Neural progenitor cell (in vitro differentiated cells): ENCODE data around the gene S100A9. TPM values are rescaled to one million over a fixed set of nuclear protein-coding genes. Genes with fewer than 3 reads are reported as not detected.
A peak's percentile ranks its signal among the peaks of the same experiment; 100 is the strongest.

Experiments
- DNase-seq: peaks from one replicate; pipeline ENCODE4 v3.0.0-alpha.2; 2016; ENCODE audit warnings: low spot score
- H2AFZ ChIP-seq: fragments of 200-600 bp; sonication (generic); replicated peaks from 2 replicates; pipeline ENCODE4 v1.6.1; 2016; ENCODE audit warnings: antibody characterized with exemption
- H3F3A ChIP-seq: fragments of 200-600 bp; sonication (generic); 2 replicates; pipeline ENCODE4 v1.6.1; 2016; ENCODE audit warnings: antibody characterized with exemption, low read depth
- H3K27ac ChIP-seq: fragments of 200-600 bp; sonication (generic); 2 replicates; pipeline ENCODE4 v1.5.1; 2016; ENCODE audit warnings: mild to moderate bottlenecking
- H3K27me3 ChIP-seq: fragments of 200-600 bp; sonication (generic); 2 replicates; pipeline ENCODE4 v1.6.1; 2016; ENCODE audit warnings: mild to moderate bottlenecking, moderate library complexity
- H3K36me3 ChIP-seq: fragments of 200-600 bp; sonication (generic); 2 replicates; pipeline ENCODE4 v1.5.1; 2016
- H3K4me1 ChIP-seq: fragments of 200-600 bp; sonication (generic); 2 replicates; pipeline ENCODE4 v1.6.1; 2016; ENCODE audit warnings: mixed run types
- H3K4me2 ChIP-seq: fragments of 200-600 bp; sonication (generic); 2 replicates; pipeline ENCODE4 v1.6.1; 2016
- H3K4me3 ChIP-seq: fragments of 200-600 bp; sonication (generic); 2 replicates; pipeline ENCODE4 v1.5.1; 2016
- H3K79me2 ChIP-seq: fragments of 200-600 bp; sonication (generic); 2 replicates; pipeline ENCODE4 v1.6.1; 2016; ENCODE audit warnings: low read depth
- H3K9ac ChIP-seq: fragments of 200-600 bp; sonication (generic); 2 replicates; pipeline ENCODE4 v1.6.1; 2016
- H3K9me3 ChIP-seq: fragments of 200-600 bp; sonication (generic); 2 replicates; pipeline ENCODE4 v1.5.1; 2016; ENCODE audit warnings: low read depth
- H4K20me1 ChIP-seq: fragments of 200-600 bp; sonication (generic); 2 replicates; pipeline ENCODE4 v1.6.1; 2016; ENCODE audit warnings: low read depth
- H3K27ac Mint-ChIP-seq: 3 replicates; pipeline ENCODE4 v1.8.0; 2021; ENCODE audit warnings: mixed read lengths
- H3K27me3 Mint-ChIP-seq: 2 replicates; pipeline ENCODE4 v1.8.0; 2022; ENCODE audit warnings: low read depth, mild to moderate bottlenecking, inconsistent platforms, moderate library complexity, mixed read lengths; ENCODE audit not compliant: insufficient read depth
- H3K36me3 Mint-ChIP-seq: 3 replicates; pipeline ENCODE4 v1.8.0; 2021; ENCODE audit warnings: mixed read lengths
- H3K4me1 Mint-ChIP-seq: 3 replicates; pipeline ENCODE4 v1.8.0; 2021; ENCODE audit warnings: mixed read lengths
- H3K4me3 Mint-ChIP-seq: 3 replicates; pipeline ENCODE4 v1.8.0; 2021; ENCODE audit warnings: mild to moderate bottlenecking, moderate library complexity, mixed read lengths
- H3K9me3 Mint-ChIP-seq: 3 replicates; pipeline ENCODE4 v1.8.0; 2020; ENCODE audit warnings: mixed read lengths
- EZH2 ChIP-seq: fragments of 200-600 bp; sonication (generic); IDR thresholded peaks from 2 replicates; pipeline ENCODE4 v1.6.1; 2017; ENCODE audit warnings: antibody characterized with exemption, mild to moderate bottlenecking, moderate library complexity
- EZH2phosphoT487 ChIP-seq: fragments of 200-600 bp; sonication (generic); IDR thresholded peaks from 2 replicates; pipeline ENCODE4 v1.6.1; 2017; ENCODE audit warnings: antibody characterized with exemption
- total RNA-seq: library from RNA; depleted of rRNA; stranded (reverse); fragments of >200 nt; gene quantifications from 2 replicates; pipeline ENCODE4 v1.2.3, GENCODE V29; 2015; ENCODE audit warnings: low replicate concordance
- TF ChIP-seq, protein P1 (sequence below): fragments of 200-600 bp; sonication (generic); IDR thresholded peaks from 2 replicates; pipeline ENCODE4 v1.5.1; 2017; ENCODE audit warnings: antibody characterized with exemption, mild to moderate bottlenecking

S100A9 gene
- total RNA-seq, 1 donor from 2014 or later = not detected

DNA sequence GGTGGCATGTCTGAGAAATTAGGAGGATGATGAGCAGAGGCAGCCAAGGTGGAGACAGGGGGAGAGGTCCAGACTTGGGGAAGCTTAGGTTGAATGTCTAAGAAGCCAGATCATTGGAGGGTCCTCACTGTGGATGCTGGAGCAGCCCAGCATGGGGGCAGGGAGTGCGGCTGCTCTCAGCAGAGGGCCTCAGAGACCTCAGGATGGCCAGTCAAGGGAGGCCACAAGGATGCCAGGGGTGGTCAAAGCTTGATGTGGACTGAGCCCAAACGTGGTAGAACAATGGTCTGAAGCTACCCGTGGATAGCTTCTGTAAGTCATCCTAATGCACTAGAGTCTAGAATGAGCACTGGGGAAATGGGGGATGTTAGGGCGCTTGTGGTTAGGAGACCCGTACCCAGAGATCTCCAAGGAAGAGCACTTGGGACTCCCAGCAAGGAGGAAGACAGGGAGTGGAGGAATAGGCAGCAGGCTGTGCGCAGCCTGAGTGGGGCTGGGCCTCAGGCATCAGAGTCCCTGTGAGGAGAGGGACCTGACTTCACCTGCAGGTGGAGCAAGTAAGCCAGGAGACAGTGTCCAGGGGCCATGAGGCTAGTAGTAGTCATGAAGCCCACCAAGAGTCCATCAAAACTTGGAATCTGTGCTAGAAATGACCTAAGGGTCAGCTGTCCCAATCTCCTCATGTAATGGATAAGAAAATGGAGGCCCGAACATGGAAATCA lies 4.3 kb upstream of the S100A9 start:
- Histone ChIP-seq H3K9me3 (no peaks in the 10 kb centered on the region), H3K9ac (no peak overlapping the region), H3K36me3 (no peaks in the 10 kb centered on the region), H3K27ac (no peak overlapping the region), H3K79me2 (no peaks in the 10 kb centered on the region), H4K20me1 (no peaks in the 10 kb centered on the region), H3K27me3 (peaks cover 19% of the 10 kb centered on the region), H3K4me3 (no peak overlapping the region), H3K4me1 (no peaks in the 10 kb centered on the region), H2AFZ (no peak overlapping the region), H3F3A (no peaks in the 10 kb centered on the region), H3K4me2 (no peak overlapping the region)
- TF ChIP-seq EZH2 (no peak), EZH2phosphoT487 (no peak)
- TF ChIP-seq, protein P1, sequence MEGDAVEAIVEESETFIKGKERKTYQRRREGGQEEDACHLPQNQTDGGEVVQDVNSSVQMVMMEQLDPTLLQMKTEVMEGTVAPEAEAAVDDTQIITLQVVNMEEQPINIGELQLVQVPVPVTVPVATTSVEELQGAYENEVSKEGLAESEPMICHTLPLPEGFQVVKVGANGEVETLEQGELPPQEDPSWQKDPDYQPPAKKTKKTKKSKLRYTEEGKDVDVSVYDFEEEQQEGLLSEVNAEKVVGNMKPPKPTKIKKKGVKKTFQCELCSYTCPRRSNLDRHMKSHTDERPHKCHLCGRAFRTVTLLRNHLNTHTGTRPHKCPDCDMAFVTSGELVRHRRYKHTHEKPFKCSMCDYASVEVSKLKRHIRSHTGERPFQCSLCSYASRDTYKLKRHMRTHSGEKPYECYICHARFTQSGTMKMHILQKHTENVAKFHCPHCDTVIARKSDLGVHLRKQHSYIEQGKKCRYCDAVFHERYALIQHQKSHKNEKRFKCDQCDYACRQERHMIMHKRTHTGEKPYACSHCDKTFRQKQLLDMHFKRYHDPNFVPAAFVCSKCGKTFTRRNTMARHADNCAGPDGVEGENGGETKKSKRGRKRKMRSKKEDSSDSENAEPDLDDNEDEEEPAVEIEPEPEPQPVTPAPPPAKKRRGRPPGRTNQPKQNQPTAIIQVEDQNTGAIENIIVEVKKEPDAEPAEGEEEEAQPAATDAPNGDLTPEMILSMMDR = peak; percentile 51
- peaks cover 12% of the 10 kb centered on the region for H3K27me3 Mint-ChIP-seq
- no peaks in the 10 kb centered on the region for H3K36me3 Mint-ChIP-seq
- no peak overlapping the region for H3K27ac Mint-ChIP-seq
- no peaks in the 10 kb centered on the region for H3K4me1 Mint-ChIP-seq
- peak overlapping the region; percentile 22 for H3K4me3 Mint-ChIP-seq
- no peaks in the 10 kb centered on the region for H3K9me3 Mint-ChIP-seq
- peak; percentile 46 for DNase-seq

DNA sequence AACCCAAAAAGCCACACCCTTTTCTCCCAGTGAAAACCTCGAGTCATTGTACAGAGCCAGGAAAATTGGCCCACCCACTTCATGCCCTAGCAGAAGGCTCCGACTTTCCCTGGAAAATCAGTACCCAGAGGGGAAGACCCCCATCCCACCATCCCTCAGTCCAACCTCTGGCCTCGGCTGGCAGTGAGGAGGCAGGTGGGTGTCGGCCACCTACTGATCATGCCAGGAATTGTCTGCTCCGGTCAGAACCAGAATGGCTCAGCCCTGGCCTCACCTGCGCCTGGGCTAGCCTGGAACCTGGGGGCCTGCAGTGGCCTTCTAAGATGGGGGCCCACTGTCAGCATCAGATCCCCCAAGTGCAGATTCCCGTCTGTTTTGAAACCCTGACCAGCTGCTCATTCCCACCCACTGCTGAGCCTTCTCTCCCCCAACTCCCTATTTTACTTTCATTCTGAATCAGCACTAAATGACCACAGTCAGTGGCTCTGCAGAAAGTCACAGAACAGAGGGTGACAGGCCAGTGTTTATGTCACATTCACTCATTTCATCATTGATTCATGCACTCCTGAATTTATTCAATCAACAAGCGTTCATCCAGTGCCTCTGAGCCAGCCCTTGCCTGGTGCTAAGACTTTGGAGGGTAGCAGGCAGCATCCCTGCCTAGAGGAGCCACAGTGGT lies 3.0 kb upstream of the S100A9 start:
- H3F3A ChIP-seq = no peaks in the 10 kb centered on the region
- Mint-ChIP-seq H3K36me3 (no peaks in the 10 kb centered on the region), H3K4me3 (no peak overlapping the region), H3K9me3 (no peaks in the 10 kb centered on the region), H3K4me1 (no peaks in the 10 kb centered on the region), H3K27me3 (peaks cover 11% of the 10 kb centered on the region), H3K27ac (no peak overlapping the region)
- H4K20me1 ChIP-seq = no peaks in the 10 kb centered on the region
- H3K4me2 ChIP-seq = no peak overlapping the region
- no peaks in the 10 kb centered on the region for H3K4me1 ChIP-seq
- H3K27ac ChIP-seq = no peak overlapping the region
- no peaks in the 10 kb centered on the region for H3K9me3 ChIP-seq
- H3K4me3 ChIP-seq = no peak overlapping the region
- TF ChIP-seq, protein P1 = no peak
- TF ChIP-seq EZH2phosphoT487 (no peak), EZH2 (no peak)
- H3K9ac ChIP-seq = no peak overlapping the region
- DNase-seq = no peak
- H3K36me3 ChIP-seq = no peaks in the 10 kb centered on the region
- peaks cover 19% of the 10 kb centered on the region for H3K27me3 ChIP-seq
- no peaks in the 10 kb centered on the region for H3K79me2 ChIP-seq
- H2AFZ ChIP-seq = no peak overlapping the region

DNA sequence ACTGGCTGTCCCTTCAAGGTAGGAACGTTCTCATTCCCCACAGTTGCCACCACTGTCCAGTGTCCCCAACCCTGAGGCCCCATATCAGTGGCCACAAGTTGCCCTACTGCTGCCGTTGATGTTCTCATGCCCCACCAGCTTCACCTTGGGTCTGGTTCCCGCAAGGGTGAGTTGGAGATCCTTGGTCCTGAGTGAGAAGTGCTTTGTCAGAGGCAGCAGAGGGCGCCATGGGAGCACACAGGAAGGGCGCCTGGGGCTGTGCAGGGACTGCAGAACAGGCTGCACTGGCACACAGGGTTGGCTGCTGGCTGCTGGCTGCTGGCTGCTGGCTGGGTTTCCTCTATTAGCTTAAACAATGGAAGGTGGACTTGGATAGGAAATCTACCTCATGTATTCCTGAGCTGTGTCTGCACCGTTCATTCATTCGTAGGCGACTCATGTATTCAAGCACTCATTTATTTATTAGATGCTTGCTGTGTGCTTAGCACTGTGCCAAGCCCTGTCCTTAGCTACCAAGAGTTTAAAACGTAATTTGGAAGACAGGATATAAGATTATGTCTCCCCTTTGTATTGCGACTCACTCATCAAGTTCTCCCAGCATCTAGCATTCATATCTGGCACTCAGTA lies 2.1 kb upstream of the S100A9 start:
- H3K36me3 Mint-ChIP-seq = no peaks in the 10 kb centered on the region
- no peaks in the 10 kb centered on the region for H3K9me3 Mint-ChIP-seq
- no peaks in the 10 kb centered on the region for H3F3A ChIP-seq
- peaks cover 14% of the 10 kb centered on the region for H3K27me3 ChIP-seq
- H2AFZ ChIP-seq = no peak overlapping the region
- no peak overlapping the region for H3K4me3 Mint-ChIP-seq
- no peak overlapping the region for H3K9ac ChIP-seq
- H4K20me1 ChIP-seq = no peaks in the 10 kb centered on the region
- TF ChIP-seq EZH2 (no peak), EZH2phosphoT487 (no peak)
- TF ChIP-seq, protein P1 = peak; percentile 52
- H3K4me2 ChIP-seq = no peak overlapping the region
- peaks cover 8% of the 10 kb centered on the region for H3K27me3 Mint-ChIP-seq
- H3K4me3 ChIP-seq = no peak overlapping the region
- H3K27ac Mint-ChIP-seq = no peak overlapping the region
- no peak overlapping the region for H3K27ac ChIP-seq
- H3K79me2 ChIP-seq = no peaks in the 10 kb centered on the region
- peak; percentile 59 for DNase-seq
- H3K4me1 ChIP-seq = no peaks in the 10 kb centered on the region
- no peaks in the 10 kb centered on the region for H3K36me3 ChIP-seq
- no peaks in the 10 kb centered on the region for H3K9me3 ChIP-seq
- H3K4me1 Mint-ChIP-seq = no peaks in the 10 kb centered on the region
